WERI-Rb-1 (cell line): ENCODE results near the gene TEX30.

ENCODE experiments used
- DNase-seq: peaks from one replicate; pipeline ENCODE4 v3.0.0-alpha.2; 2020
- H3K27ac ChIP-seq: fragments of 250-450 bp; sonication (Bioruptor Pico); 2 replicates; pipeline ENCODE4 v1.5.1; 2020; ENCODE audit warnings: mild to moderate bottlenecking, moderate library complexity
- H3K27me3 ChIP-seq: fragments of 250-450 bp; sonication (Bioruptor Pico); 2 replicates; pipeline ENCODE4 v1.5.1; 2021; ENCODE audit warnings: mild to moderate bottlenecking, low read depth, moderate library complexity; ENCODE audit not compliant: insufficient read depth, severe bottlenecking
- H3K36me3 ChIP-seq: fragments of 250-450 bp; sonication (Bioruptor Pico); 2 replicates; pipeline ENCODE4 v1.5.1; 2020; ENCODE audit warnings: mild to moderate bottlenecking, moderate library complexity
- H3K4me3 ChIP-seq: 2 replicates; pipeline ENCODE4 v1.5.1; 2011; ENCODE audit warnings: low read depth, mild to moderate bottlenecking, control low read depth, low read length
- H3K9me3 ChIP-seq: fragments of 250-450 bp; sonication (Bioruptor Pico); 2 replicates; pipeline ENCODE4 v1.5.1; 2021; ENCODE audit warnings: mild to moderate bottlenecking, moderate library complexity; ENCODE audit not compliant: severe bottlenecking
- TF ChIP-seq, protein P1 (sequence below): IDR thresholded peaks from 2 replicates; pipeline ENCODE4 v1.5.1; 2011; ENCODE audit warnings: low read depth, mild to moderate bottlenecking, control low read depth, inconsistent platforms, low read length

The TEX30 gene

DNA sequence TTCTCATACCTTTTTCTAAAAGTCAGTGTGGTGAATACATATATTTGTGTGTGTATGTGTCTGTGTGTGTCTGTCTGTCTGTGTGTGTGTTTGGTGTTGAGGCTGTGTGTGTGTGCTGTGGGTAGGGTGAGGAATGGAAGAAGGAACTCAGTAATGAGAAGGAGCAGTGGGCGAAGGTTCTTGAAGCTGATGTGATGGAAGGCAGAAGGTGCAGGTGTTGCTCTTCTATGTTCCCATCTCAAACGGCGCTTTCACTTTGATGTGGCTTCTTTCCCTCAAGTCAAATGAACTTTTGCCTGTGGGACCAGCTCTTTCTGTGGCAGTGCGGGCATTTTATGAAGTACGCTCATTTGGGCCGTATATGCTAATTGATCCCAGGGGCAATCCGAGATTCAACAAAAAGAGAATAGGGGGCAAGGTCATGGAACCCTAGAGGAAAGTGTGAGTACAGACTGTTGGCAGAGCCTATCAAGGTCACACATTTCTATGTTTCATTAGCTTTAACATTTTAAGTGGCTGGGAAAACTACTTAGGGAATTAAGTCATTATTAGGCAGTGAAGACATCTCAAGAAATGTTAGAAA lies 40.5 kb upstream of the TEX30 start:
- Histone ChIP-seq H3K36me3 (peaks cover 52% of the 10 kb centered on the region), H3K27ac (no peak overlapping the region), H3K27me3 (no peaks in the 10 kb centered on the region), H3K4me3 (no peak overlapping the region), H3K9me3 (no peaks in the 10 kb centered on the region)
- TF ChIP-seq, protein P1, sequence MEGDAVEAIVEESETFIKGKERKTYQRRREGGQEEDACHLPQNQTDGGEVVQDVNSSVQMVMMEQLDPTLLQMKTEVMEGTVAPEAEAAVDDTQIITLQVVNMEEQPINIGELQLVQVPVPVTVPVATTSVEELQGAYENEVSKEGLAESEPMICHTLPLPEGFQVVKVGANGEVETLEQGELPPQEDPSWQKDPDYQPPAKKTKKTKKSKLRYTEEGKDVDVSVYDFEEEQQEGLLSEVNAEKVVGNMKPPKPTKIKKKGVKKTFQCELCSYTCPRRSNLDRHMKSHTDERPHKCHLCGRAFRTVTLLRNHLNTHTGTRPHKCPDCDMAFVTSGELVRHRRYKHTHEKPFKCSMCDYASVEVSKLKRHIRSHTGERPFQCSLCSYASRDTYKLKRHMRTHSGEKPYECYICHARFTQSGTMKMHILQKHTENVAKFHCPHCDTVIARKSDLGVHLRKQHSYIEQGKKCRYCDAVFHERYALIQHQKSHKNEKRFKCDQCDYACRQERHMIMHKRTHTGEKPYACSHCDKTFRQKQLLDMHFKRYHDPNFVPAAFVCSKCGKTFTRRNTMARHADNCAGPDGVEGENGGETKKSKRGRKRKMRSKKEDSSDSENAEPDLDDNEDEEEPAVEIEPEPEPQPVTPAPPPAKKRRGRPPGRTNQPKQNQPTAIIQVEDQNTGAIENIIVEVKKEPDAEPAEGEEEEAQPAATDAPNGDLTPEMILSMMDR, result no peak
- no peak for DNase-seq

DNA sequence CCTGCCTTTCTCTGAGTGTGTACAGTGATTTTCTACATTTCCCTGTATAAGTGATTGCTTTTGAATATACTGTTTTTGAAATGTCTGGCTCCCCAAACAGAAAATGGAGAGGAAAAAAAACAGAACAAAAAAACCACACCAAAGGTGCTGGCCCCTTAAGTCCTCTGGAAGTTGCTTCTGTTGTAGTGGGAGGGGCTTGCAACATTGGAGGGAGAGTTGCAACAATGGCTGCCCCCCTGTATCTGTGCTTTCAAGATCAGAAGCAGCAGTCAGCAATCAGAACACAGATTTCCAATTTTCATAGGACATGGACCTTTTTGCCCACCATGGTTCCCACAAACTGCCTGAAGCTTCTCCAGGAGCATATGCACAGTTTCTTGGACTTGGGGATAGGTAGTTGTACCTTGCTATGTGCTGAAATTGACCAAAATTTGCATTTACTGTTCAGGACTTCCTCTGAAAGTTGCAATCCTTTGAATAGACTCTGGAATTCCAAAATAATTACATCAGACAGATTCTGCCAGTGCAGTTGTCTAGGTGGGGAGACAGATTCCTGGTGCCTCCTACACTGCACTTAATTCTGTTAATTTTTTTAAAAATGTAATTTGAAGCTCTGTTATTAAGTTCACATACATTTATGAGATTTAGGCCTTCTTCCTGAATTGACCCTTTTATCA lies 39.2 kb upstream of the TEX30 start:
- Histone ChIP-seq H3K27ac (no peak overlapping the region), H3K4me3 (no peak overlapping the region), H3K36me3 (peaks cover 53% of the 10 kb centered on the region), H3K27me3 (no peaks in the 10 kb centered on the region), H3K9me3 (no peaks in the 10 kb centered on the region)
- TF ChIP-seq, protein P1, result no peak
- no peak for DNase-seq

DNA sequence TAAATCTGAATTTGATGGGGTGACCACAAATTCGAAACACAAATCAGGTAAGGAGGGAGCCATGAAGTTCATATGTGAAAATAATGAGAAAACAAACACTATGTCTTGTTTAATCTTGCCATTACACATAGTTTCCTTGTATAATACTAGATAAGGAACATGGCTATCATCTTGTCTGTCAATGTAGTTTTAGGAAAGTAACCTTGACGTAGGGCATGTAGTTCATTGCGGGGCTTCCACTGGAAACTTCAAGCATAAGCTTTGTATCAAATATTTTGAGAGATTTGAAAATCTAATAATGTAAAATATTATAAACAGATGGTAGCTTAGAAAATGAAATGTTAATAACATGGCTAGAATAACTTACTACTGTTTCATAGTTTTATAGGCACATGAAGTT lies 34.1 kb upstream of the TEX30 start:
- Histone ChIP-seq H3K9me3 (no peaks in the 10 kb centered on the region), H3K36me3 (peaks cover 69% of the 10 kb centered on the region), H3K27ac (no peak overlapping the region), H3K27me3 (no peaks in the 10 kb centered on the region), H3K4me3 (no peak overlapping the region)
- no peak for DNase-seq
- TF ChIP-seq, protein P1, result no peak

DNA sequence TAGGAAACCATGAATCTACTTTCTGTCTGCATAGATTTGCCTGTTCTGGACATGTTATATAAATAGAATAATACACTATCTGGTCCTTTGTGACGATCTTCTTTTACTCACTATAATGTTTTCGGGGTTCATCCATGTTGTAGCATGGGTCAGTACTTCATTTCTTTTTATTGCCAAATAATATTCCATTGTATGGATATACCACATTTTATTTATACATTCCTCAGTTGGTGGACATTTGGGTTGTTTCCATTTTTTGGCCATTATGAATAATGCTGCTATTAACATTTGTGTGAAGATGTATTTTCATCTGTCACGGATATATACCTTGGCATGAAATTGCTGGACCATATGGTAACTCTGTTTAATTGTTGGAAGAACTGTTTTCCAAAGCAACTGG lies 32.1 kb upstream of the TEX30 start:
- Histone ChIP-seq H3K27me3 (no peaks in the 10 kb centered on the region), H3K36me3 (peaks cover 58% of the 10 kb centered on the region), H3K4me3 (no peak overlapping the region), H3K9me3 (no peaks in the 10 kb centered on the region), H3K27ac (no peak overlapping the region)
- TF ChIP-seq, protein P1, result no peak
- DNase-seq, result no peak

DNA sequence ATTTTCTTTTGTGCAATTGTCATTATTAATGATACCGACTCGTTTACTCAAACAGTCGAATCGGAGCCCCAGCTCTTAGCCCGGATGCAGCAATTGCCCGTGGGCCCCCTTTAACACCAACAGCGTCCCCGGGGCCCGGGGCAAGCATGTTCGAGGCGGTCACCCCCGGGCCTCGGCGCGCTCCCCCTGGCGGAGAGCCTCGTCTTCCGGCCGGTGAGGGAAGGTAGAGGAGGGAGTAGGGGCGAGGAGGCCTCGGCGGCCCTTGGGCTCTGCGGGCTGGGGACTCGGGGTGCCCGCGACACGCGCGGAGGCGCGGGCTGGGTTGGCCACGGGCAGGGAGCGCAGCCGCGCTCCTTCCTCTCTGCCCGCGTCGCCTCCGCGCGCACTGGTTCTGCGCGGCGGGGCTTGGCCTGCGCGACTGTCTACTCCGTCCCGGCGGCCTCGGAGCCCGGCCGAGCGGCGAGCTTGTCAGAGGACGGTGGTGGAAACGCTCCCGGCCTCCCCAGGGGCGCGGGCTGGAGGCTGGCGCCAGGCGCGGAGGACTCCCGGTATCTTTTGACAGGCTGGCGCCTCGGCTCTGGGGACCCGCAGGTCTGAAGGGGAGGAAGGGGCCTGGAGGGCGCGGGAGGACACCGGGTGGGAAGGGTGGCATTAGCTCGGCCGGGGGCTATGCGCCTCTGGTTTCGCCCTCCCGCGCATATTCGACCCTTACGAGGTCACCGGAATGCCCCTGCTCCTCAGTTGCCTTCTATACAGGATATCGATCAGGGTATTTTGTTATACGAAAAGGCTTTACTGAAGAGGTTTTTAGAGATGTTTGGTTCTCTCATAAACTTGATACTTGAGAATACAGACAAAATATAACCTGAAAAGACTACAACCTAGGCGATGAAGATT lies 26.8 kb upstream of the TEX30 start:
- peak overlapping the region; percentile 87 for H3K27ac ChIP-seq
- peak overlapping the region; percentile 73 for H3K4me3 ChIP-seq
- DNase-seq, result peak; percentile 95
- H3K36me3 ChIP-seq, result peaks cover 34% of the 10 kb centered on the region
- H3K9me3 ChIP-seq, result no peaks in the 10 kb centered on the region
- H3K27me3 ChIP-seq, result no peaks in the 10 kb centered on the region
- TF ChIP-seq, protein P1, result peak; percentile 88
